ENCODE data around the gene KIAA0753.

- TF ChIP-seq POLR2A (IDR thresholded peaks at IDR 0.05) (no peak), CTCF (IDR thresholded peaks at IDR 0.05) (no peak)
These were observed 88.5 kb downstream of the KIAA0753 start for GRCh38 chr17:6551869-6552531.
